T follicular helper cell (primary cell): ENCODE measurements around the gene RAB5IF.
"Not testable (repeated sequence)": the region's sequence is repeated elsewhere in the genome, so short reads cannot be mapped to it uniquely, and the experiment has no call there.

Source experiments
- DNase-seq: peaks from one replicate; pipeline ENCODE4 v3.0.0-alpha.2; 2020; ENCODE audit warnings: low read depth

RAB5IF gene

GRCh38 chr20:36629719-36630681 is 24.4 kb downstream of the RAB5IF start:
- no peak for DNase-seq

GRCh38 chr20:36631646-36632045 is 26.1 kb downstream of the RAB5IF start:
- DNase-seq, result no peak

GRCh38 chr20:36632147-36632486 is 26.5 kb downstream of the RAB5IF start:
- no peak for DNase-seq

GRCh38 chr20:36632487-36633284 is 27.1 kb downstream of the RAB5IF start:
- DNase-seq, result no peak

- no peak for DNase-seq
These were observed 27.8 kb downstream of the RAB5IF start for GRCh38 chr20:36633285-36633772.

- no peak for DNase-seq
These were observed 28.8 kb downstream of the RAB5IF start for GRCh38 chr20:36634342-36634741.

- DNase-seq, result not testable (repeated sequence)
These were observed 33.4 kb downstream of the RAB5IF start for GRCh38 chr20:36638876-36639400.

GRCh38 chr20:36641506-36641843 is 35.9 kb downstream of the RAB5IF start:
- DNase-seq, result no peak

GRCh38 chr20:36642136-36642535 is 36.6 kb downstream of the RAB5IF start:
- DNase-seq, result no peak

- DNase-seq, result peak; percentile 30
These were observed 38.6 kb downstream of the RAB5IF start for GRCh38 chr20:36644032-36644705.

- no peak for DNase-seq
These were observed 39.1 kb downstream of the RAB5IF start for GRCh38 chr20:36644706-36645095.

- no peak for DNase-seq
These were observed 39.8 kb downstream of the RAB5IF start for GRCh38 chr20:36645353-36645752.

- peak; percentile 54 for DNase-seq
These were observed 40.4 kb downstream of the RAB5IF start, which contains the start of gene SLA2 for GRCh38 chr20:36645998-36646397. Gene SLA2, minus strand, starts transcription at chr20:36646196. Its CDS starts 4,861 bp downstream, at chr20:36641335.

- DNase-seq, result no peak
These were observed 41.1 kb downstream of the RAB5IF start for GRCh38 chr20:36646678-36647077.

- no peak for DNase-seq
These were observed 41.9 kb downstream of the RAB5IF start for GRCh38 chr20:36647196-36648121.

GRCh38 chr20:36653456-36653855 is 47.9 kb downstream of the RAB5IF start:
- DNase-seq, result no peak

GRCh38 chr20:36654506-36654905 is 48.9 kb downstream of the RAB5IF start:
- DNase-seq, result no peak

GRCh38 chr20:36655004-36655403 is 49.4 kb downstream of the RAB5IF start:
- no peak for DNase-seq

- DNase-seq, result no peak
These were observed 51.2 kb downstream of the RAB5IF start for GRCh38 chr20:36656733-36657132.

- no peak for DNase-seq
These were observed 52.7 kb downstream of the RAB5IF start for GRCh38 chr20:36658300-36658699.
